Measurements from ENCODE around the gene CADM1. TPM values are rescaled to one million over a fixed set of nuclear protein-coding genes. Genes with fewer than 3 reads are reported as not detected.

Gene CADM1
- total RNA-seq, 1 experiment from 2014 or later, result 1.1 TPM

GRCh38 chr11:115135936-115136335 lies 368.3 kb downstream of the CADM1 start:
- H3F3A ChIP-seq (ENCODE audit: low read length, unreplicated experiment), result no peaks in the 10 kb centered on the region
- H3K4me3 ChIP-seq (ENCODE audit: low read length), result no peak overlapping the region
- no peaks in the 10 kb centered on the region for H4K20me1 ChIP-seq (ENCODE audit: low read length)
- DNase-seq (no peak), ATAC-seq (no peak)
- BruUV-seq (replicated peaks), result no TSS peak
- H3K4me2 ChIP-seq (ENCODE audit: low read length), result no peak overlapping the region
- no peaks in the 10 kb centered on the region for H3K79me2 ChIP-seq (ENCODE audit: low read length)
- H3K9me2 ChIP-seq (replicated peaks; ENCODE audit: low read length), result no peaks in the 10 kb centered on the region
- ChIA-PET CTCF (no interaction called here), POLR2A (ENCODE audit: unreplicated experiment) (no interaction called here)
- H3K27ac ChIP-seq (ENCODE audit: low read length), result no peak overlapping the region
- TF ChIP-seq EZH2 (IDR thresholded peaks at IDR 0.05; ENCODE audit: low read length, unreplicated experiment) (no peak), EZH2phosphoT487 (IDR thresholded peaks at IDR 0.05; ENCODE audit: borderline replicate concordance, low read length) (no peak)
- TF ChIP-seq, protein P1, sequence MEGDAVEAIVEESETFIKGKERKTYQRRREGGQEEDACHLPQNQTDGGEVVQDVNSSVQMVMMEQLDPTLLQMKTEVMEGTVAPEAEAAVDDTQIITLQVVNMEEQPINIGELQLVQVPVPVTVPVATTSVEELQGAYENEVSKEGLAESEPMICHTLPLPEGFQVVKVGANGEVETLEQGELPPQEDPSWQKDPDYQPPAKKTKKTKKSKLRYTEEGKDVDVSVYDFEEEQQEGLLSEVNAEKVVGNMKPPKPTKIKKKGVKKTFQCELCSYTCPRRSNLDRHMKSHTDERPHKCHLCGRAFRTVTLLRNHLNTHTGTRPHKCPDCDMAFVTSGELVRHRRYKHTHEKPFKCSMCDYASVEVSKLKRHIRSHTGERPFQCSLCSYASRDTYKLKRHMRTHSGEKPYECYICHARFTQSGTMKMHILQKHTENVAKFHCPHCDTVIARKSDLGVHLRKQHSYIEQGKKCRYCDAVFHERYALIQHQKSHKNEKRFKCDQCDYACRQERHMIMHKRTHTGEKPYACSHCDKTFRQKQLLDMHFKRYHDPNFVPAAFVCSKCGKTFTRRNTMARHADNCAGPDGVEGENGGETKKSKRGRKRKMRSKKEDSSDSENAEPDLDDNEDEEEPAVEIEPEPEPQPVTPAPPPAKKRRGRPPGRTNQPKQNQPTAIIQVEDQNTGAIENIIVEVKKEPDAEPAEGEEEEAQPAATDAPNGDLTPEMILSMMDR (conservative IDR thresholded peaks at IDR 0.05; ENCODE audit: low read depth, low read length), result no peak
- H2AFZ ChIP-seq (ENCODE audit: low read length), result no peak overlapping the region
- intact Hi-C loops (cut with micrococcal nuclease), result no loop called here
- no peaks in the 10 kb centered on the region for H3K36me3 ChIP-seq (ENCODE audit: low read depth, low read length)
- no peak overlapping the region for H3K9ac ChIP-seq (ENCODE audit: low read length)
- H3K27me3 ChIP-seq (ENCODE audit: low read length), result no peaks in the 10 kb centered on the region
- peaks cover 19% of the 10 kb centered on the region; the same call in 1 of the 2 replicates for H3K9me3 ChIP-seq (ENCODE audit: low read length)
- no peaks in the 10 kb centered on the region for H3K4me1 ChIP-seq (ENCODE audit: insufficient read depth, low read length)

GRCh38 chr11:115134926-115135325 lies 369.3 kb downstream of the CADM1 start:
- H3K4me1 ChIP-seq (ENCODE audit: insufficient read depth, low read length), result no peaks in the 10 kb centered on the region
- DNase-seq (no peak), ATAC-seq (no peak)
- no TSS peak for BruUV-seq (replicated peaks)
- H3K27me3 ChIP-seq (ENCODE audit: low read length), result no peaks in the 10 kb centered on the region
- no peak overlapping the region for H3K4me2 ChIP-seq (ENCODE audit: low read length)
- ChIA-PET CTCF (no interaction called here), POLR2A (ENCODE audit: unreplicated experiment) (no interaction called here)
- no peaks in the 10 kb centered on the region for H3K79me2 ChIP-seq (ENCODE audit: low read length)
- peaks cover 19% of the 10 kb centered on the region; the same call in 1 of the 2 replicates for H3K9me3 ChIP-seq (ENCODE audit: low read length)
- H3K9ac ChIP-seq (ENCODE audit: low read length), result no peak overlapping the region
- intact Hi-C loops (cut with micrococcal nuclease), result no loop called here
- no peak overlapping the region for H3K4me3 ChIP-seq (ENCODE audit: low read length)
- no peaks in the 10 kb centered on the region for H3K9me2 ChIP-seq (replicated peaks; ENCODE audit: low read length)
- no peak overlapping the region for H2AFZ ChIP-seq (ENCODE audit: low read length)
- no peaks in the 10 kb centered on the region for H4K20me1 ChIP-seq (ENCODE audit: low read length)
- TF ChIP-seq, protein P1 (conservative IDR thresholded peaks at IDR 0.05; ENCODE audit: low read depth, low read length), result no peak
- TF ChIP-seq EZH2phosphoT487 (IDR thresholded peaks at IDR 0.05; ENCODE audit: borderline replicate concordance, low read length), result no peak
- TF ChIP-seq EZH2 (IDR thresholded peaks at IDR 0.05; ENCODE audit: low read length, unreplicated experiment), result no peak
- no peaks in the 10 kb centered on the region for H3F3A ChIP-seq (ENCODE audit: low read length, unreplicated experiment)
- no peaks in the 10 kb centered on the region for H3K36me3 ChIP-seq (ENCODE audit: low read depth, low read length)
- no peak overlapping the region for H3K27ac ChIP-seq (ENCODE audit: low read length)

- TF ChIP-seq EZH2phosphoT487 (IDR thresholded peaks at IDR 0.05; ENCODE audit: borderline replicate concordance, low read length) (no peak), EZH2 (IDR thresholded peaks at IDR 0.05; ENCODE audit: low read length, unreplicated experiment) (no peak)
- TF ChIP-seq, protein P1 (conservative IDR thresholded peaks at IDR 0.05; ENCODE audit: low read depth, low read length), result no peak
- Histone ChIP-seq H3K27me3 (ENCODE audit: low read length) (no peaks in the 10 kb centered on the region), H3K4me1 (ENCODE audit: insufficient read depth, low read length) (no peaks in the 10 kb centered on the region), H3K79me2 (ENCODE audit: low read length) (no peaks in the 10 kb centered on the region), H3K9ac (ENCODE audit: low read length) (no peak overlapping the region), H3K36me3 (ENCODE audit: low read depth, low read length) (no peaks in the 10 kb centered on the region), H3K27ac (ENCODE audit: low read length) (no peak overlapping the region), H2AFZ (ENCODE audit: low read length) (no peak overlapping the region), H3K4me3 (ENCODE audit: low read length) (no peak overlapping the region), H4K20me1 (ENCODE audit: low read length) (no peaks in the 10 kb centered on the region), H3K9me3 (ENCODE audit: low read length) (peaks cover 19% of the 10 kb centered on the region; the same call in 1 of the 2 replicates), H3K4me2 (ENCODE audit: low read length) (no peak overlapping the region), H3F3A (ENCODE audit: low read length, unreplicated experiment) (no peaks in the 10 kb centered on the region), H3K9me2 (replicated peaks; ENCODE audit: low read length) (no peaks in the 10 kb centered on the region)
- ChIA-PET POLR2A (ENCODE audit: unreplicated experiment) (no interaction called here), CTCF (no interaction called here)
- BruUV-seq (replicated peaks), result no TSS peak
- no peak for DNase-seq
- no peak for ATAC-seq
- intact Hi-C loops (cut with micrococcal nuclease), result no loop called here
These were observed 370.6 kb downstream of the CADM1 start for GRCh38 chr11:115133475-115134209.
